K562 (cell line): Measurements from ENCODE around the gene ANAPC16.
"Not testable (repeated sequence)": the region's sequence is repeated elsewhere in the genome, so short reads cannot be mapped to it uniquely, and the experiment has no call there.

Experiments used
- HDAC6 ChIP-seq: IDR thresholded peaks from 2 replicates; pipeline ENCODE4 v1.6.1; 2012; ENCODE audit warnings: low read depth, mild to moderate bottlenecking, control low read depth, inconsistent platforms, low read length, moderate library complexity
- NR3C1 ChIP-seq: sonication (generic); formaldehyde crosslinking; IDR thresholded peaks from 2 replicates; pipeline ENCODE4 v1.8.1; 2022; ENCODE audit warnings: missing genetic modification reagents
- ZNF311 ChIP-seq: fragments of 250-450 bp; sonication (Bioruptor Pico); IDR thresholded peaks from 2 replicates; pipeline ENCODE4 v1.4.0; 2020; ENCODE audit warnings: mild to moderate bottlenecking, moderate library complexity
- TF ChIP-seq, protein P1 (sequence below), 3 experiments: IDR thresholded peaks in 2 of 3; conservative IDR thresholded peaks in 1 of 3; 2 replicates each; pipeline ENCODE4 v1.5.1; 2011 to 2012; ENCODE audit warnings: low read length in 3 of 3, mild to moderate bottlenecking in 3 of 3, control low read depth in 2 of 3, improper control_type of control experiment in 1 of 3, inconsistent platforms in 1 of 3, low read depth in 1 of 3, mixed read lengths in 1 of 3, moderate library complexity in 1 of 3; ENCODE audit not compliant: insufficient read depth in 2 of 3
- TF ChIP-seq, protein P2 (sequence below): fragments of 200-800 bp; sonication (Bioruptor generic); IDR thresholded peaks from 2 replicates; pipeline ENCODE4 v1.6.1; 2017; ENCODE audit warnings: missing genetic modification characterization, missing compliant biosample characterization

DNA sequence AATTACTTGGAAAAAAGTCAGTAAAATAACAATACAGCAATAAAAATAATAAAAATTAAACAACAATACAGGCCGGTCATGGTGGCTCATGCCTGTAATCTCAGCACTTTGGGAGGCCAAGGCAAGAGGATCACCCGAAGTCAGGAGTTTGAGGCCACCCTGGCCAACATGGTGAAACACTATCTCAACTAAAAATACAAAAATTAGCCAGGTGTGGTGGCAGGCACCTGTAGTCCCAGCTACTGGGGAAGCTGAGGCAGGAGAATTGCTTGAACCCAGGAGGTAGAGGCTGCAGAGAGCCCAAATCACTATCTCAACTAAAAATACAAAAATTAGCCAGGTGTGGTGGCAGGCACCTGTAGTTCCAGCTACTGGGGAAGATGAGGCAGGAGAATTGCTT, 4.0 kb upstream of the ANAPC16 start:
- TF ChIP-seq ZNF311 (CRISPR knock-in tag); NR3C1 (CRISPR knock-in tag); HDAC6: not testable (repeated sequence)
- TF ChIP-seq, protein P1, sequence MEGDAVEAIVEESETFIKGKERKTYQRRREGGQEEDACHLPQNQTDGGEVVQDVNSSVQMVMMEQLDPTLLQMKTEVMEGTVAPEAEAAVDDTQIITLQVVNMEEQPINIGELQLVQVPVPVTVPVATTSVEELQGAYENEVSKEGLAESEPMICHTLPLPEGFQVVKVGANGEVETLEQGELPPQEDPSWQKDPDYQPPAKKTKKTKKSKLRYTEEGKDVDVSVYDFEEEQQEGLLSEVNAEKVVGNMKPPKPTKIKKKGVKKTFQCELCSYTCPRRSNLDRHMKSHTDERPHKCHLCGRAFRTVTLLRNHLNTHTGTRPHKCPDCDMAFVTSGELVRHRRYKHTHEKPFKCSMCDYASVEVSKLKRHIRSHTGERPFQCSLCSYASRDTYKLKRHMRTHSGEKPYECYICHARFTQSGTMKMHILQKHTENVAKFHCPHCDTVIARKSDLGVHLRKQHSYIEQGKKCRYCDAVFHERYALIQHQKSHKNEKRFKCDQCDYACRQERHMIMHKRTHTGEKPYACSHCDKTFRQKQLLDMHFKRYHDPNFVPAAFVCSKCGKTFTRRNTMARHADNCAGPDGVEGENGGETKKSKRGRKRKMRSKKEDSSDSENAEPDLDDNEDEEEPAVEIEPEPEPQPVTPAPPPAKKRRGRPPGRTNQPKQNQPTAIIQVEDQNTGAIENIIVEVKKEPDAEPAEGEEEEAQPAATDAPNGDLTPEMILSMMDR (IDR thresholded peaks at IDR 0.05 in 2 of 3, conservative IDR thresholded peaks at IDR 0.05 in 1 of 3; ENCODE audit: insufficient read depth in 2 of 3, low read depth in 1 of 3, low read length in 3 of 3): not testable (repeated sequence)
- TF ChIP-seq, protein P2, sequence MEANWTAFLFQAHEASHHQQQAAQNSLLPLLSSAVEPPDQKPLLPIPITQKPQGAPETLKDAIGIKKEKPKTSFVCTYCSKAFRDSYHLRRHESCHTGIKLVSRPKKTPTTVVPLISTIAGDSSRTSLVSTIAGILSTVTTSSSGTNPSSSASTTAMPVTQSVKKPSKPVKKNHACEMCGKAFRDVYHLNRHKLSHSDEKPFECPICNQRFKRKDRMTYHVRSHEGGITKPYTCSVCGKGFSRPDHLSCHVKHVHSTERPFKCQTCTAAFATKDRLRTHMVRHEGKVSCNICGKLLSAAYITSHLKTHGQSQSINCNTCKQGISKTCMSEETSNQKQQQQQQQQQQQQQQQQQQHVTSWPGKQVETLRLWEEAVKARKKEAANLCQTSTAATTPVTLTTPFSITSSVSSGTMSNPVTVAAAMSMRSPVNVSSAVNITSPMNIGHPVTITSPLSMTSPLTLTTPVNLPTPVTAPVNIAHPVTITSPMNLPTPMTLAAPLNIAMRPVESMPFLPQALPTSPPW (CRISPR knock-in tag): not testable (repeated sequence)
